Progenitor cell of endocrine pancreas (in vitro differentiated cells): Measurements from ENCODE around the gene MRPL24. TPM values are rescaled to one million over a fixed set of nuclear protein-coding genes. Genes with fewer than 3 reads are reported as not detected.

Source experiments
- DNase-seq: peaks from one replicate; pipeline ENCODE4 v3.0.0; 2021; ENCODE audit warnings: low spot score; ENCODE audit not compliant: unreplicated experiment
- H3K27ac Mint-ChIP-seq: 2 replicates; pipeline ENCODE4 v1.8.0; 2021; ENCODE audit warnings: mild to moderate bottlenecking, moderate library complexity, mixed read lengths
- H3K27me3 Mint-ChIP-seq: 2 replicates; pipeline ENCODE4 v1.8.0; 2021; ENCODE audit warnings: mixed read lengths
- H3K36me3 Mint-ChIP-seq: 2 replicates; pipeline ENCODE4 v1.8.0; 2022; ENCODE audit warnings: mixed read lengths; ENCODE audit not compliant: insufficient read depth
- H3K4me1 Mint-ChIP-seq: 2 replicates; pipeline ENCODE4 v1.8.0; 2021; ENCODE audit warnings: low read depth, mixed read lengths
- H3K4me3 Mint-ChIP-seq: 2 replicates; pipeline ENCODE4 v1.8.0; 2021; ENCODE audit warnings: low read depth, mild to moderate bottlenecking, moderate library complexity, mixed read lengths
- H3K9me3 Mint-ChIP-seq: 2 replicates; pipeline ENCODE4 v1.8.0; 2021; ENCODE audit warnings: low read depth, mixed read lengths
- CTCF ChIP-seq: fragments of 200-600 bp; sonication (generic); IDR thresholded peaks from one replicate; pipeline ENCODE4 v1.5.0; 2021; ENCODE audit warnings: antibody characterized with exemption, mild to moderate bottlenecking; ENCODE audit not compliant: unreplicated experiment
- total RNA-seq: library from RNA; stranded (reverse); gene quantifications from 2 replicates; pipeline ENCODE4 v1.2.1, GENCODE V29; 2021

The MRPL24 gene
- total RNA-seq, 1 donor from 2014 or later = 43.2 TPM

DNA sequence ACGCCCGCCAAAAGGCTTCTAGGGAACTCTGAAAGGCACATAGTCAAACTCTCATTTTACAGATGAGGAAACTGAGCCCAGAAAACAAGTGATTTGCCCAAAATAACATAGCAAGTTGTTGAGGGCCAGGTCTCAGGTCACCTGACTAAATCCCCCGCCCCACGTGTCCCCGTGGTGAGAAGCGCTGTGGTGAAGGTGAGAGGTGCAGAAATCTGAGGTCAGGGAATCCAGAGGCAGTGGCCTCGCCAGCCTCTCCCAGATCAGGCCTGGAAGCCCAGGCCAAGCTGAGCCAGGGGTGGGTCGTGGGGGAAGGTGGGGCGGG is 5.5 kb upstream of the MRPL24 start:
- Mint-ChIP-seq H3K4me1 (peaks cover 53% of the 10 kb centered on the region), H3K9me3 (no peaks in the 10 kb centered on the region), H3K27me3 (no peaks in the 10 kb centered on the region), H3K36me3 (peaks cover 12% of the 10 kb centered on the region), H3K27ac (peak overlapping the region; percentile 100), H3K4me3 (peak overlapping the region; percentile 86)
- DNase-seq = no peak
- no peak for TF ChIP-seq CTCF

- H3K27me3 Mint-ChIP-seq = no peaks in the 10 kb centered on the region
- TF ChIP-seq CTCF = no peak
- H3K4me3 Mint-ChIP-seq = peak overlapping the region; percentile 86
- DNase-seq = no peak
- H3K36me3 Mint-ChIP-seq = peaks cover 13% of the 10 kb centered on the region
- no peaks in the 10 kb centered on the region for H3K9me3 Mint-ChIP-seq
- peaks cover 55% of the 10 kb centered on the region for H3K4me1 Mint-ChIP-seq
- H3K27ac Mint-ChIP-seq = peak overlapping the region; percentile 100
Measured at GRCh38 chr1:156745881-156746280, 5.0 kb upstream of the MRPL24 start.

GRCh38 chr1:156744786-156745419 is 4.0 kb upstream of the MRPL24 start:
- no peak overlapping the region for H3K4me3 Mint-ChIP-seq
- no peaks in the 10 kb centered on the region for H3K27me3 Mint-ChIP-seq
- H3K36me3 Mint-ChIP-seq = peaks cover 13% of the 10 kb centered on the region
- TF ChIP-seq CTCF = no peak
- peaks cover 55% of the 10 kb centered on the region for H3K4me1 Mint-ChIP-seq
- peak overlapping the region; percentile 80 for H3K27ac Mint-ChIP-seq
- DNase-seq = no peak
- H3K9me3 Mint-ChIP-seq = no peaks in the 10 kb centered on the region

GRCh38 chr1:156744344-156744743 is 3.5 kb upstream of the MRPL24 start:
- peaks cover 50% of the 10 kb centered on the region for H3K4me1 Mint-ChIP-seq
- no peaks in the 10 kb centered on the region for H3K9me3 Mint-ChIP-seq
- TF ChIP-seq CTCF = no peak
- no peak for DNase-seq
- peak overlapping the region; percentile 85 for H3K27ac Mint-ChIP-seq
- no peaks in the 10 kb centered on the region for H3K27me3 Mint-ChIP-seq
- peaks cover 13% of the 10 kb centered on the region for H3K36me3 Mint-ChIP-seq
- no peak overlapping the region for H3K4me3 Mint-ChIP-seq

DNA sequence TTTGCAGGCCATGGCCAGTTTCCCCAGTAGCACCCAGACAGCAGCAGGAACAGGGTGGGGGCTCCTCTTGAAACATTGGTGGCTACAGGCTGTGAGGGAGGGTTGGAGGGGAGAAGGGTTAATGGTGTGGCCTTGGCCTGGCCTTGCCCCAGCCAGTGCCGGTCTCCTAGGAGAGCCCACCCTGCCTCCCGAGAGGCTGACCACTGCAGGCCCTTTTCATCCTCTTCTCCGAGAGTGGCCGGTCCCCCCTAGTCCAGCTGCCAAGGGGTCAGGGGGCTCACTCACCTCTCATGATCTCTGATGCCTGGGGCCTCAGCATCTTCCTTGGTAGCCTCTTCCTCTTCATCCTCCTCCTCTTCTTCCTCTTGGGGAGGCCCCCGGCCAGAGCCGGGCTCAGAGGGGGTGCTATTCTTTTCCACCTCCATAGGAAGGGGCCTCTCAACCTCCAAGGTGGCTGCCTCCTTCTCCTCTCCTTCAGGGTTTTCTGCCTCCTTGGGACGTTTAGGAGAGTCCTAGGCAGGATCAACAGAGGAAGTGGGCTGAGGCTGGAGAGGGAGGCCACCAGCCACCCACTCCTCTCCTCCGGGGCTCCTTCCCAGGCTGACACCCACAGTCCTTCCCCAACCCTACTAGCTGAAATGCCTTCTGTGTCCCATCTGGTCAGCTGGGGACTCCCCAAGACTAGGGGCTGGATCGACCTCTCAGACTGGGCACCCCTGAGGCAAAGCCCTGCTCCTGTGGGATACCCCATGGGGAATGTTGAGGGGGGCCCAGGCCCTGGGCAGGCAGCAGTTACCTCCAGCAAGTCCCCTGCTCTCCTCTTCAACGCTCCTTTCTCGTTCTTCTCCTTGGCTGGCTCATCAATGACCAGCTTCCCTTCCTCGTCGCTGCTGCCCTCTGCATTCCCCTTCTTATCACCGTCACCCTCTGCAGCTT is 2.7 kb upstream of the MRPL24 start:
- Mint-ChIP-seq H3K36me3 (peaks cover 13% of the 10 kb centered on the region), H3K27ac (peak overlapping the region; percentile 85), H3K4me1 (peaks cover 42% of the 10 kb centered on the region), H3K4me3 (no peak overlapping the region), H3K27me3 (no peaks in the 10 kb centered on the region), H3K9me3 (no peaks in the 10 kb centered on the region)
- TF ChIP-seq CTCF = no peak
- no peak for DNase-seq
